Tibial artery (tissue), 4 donors: ENCODE results near the gene NKX1-1.
A peak's percentile ranks its signal among the peaks of the same experiment; 100 is the strongest.

Experiments
- DNase-seq, 2 donors: peaks; one replicate each; pipeline ENCODE4 v3.0.0-alpha.2; 2019
- H3K27ac ChIP-seq, 2 donors: fragments of 200-600 bp; sonication (generic) in 1 of 2; 1 replicate in 1 of 2; 2 replicates in 1 of 2; pipeline ENCODE4 v1.5.1; 2018 to 2019; ENCODE audit warnings: mild to moderate bottlenecking in 1 of 2
- H3K27me3 ChIP-seq, 2 donors: fragments of 200-600 bp; sonication (generic) in 1 of 2; one replicate each; pipeline versions ENCODE4 v1.5.1 to v1.6.0; 2016 to 2019
- H3K36me3 ChIP-seq, 3 donors: fragments of 200-600 bp; sonication (generic) in 2 of 3; one replicate each; pipeline ENCODE4 v1.5.1; 2016 to 2019; ENCODE audit warnings: mild to moderate bottlenecking in 2 of 3
- H3K4me1 ChIP-seq, 4 donors: fragments of 200-600 bp; sonication (generic) in 2 of 4; 1 replicate in 3 of 4; 2 replicates in 1 of 4; pipeline ENCODE4 v1.5.1; 2016 to 2019
- H3K4me3 ChIP-seq, 2 donors: fragments of 200-600 bp; sonication (generic) in 1 of 2; 1 replicate in 1 of 2; 2 replicates in 1 of 2; pipeline ENCODE4 v1.5.1; 2018 to 2019; ENCODE audit warnings: mild to moderate bottlenecking in 2 of 2
- H3K9me3 ChIP-seq, 3 donors: fragments of 200-600 bp; sonication (generic) in 1 of 3; one replicate each; pipeline ENCODE4 v1.5.1; 2016 to 2019
- CTCF ChIP-seq, 2 experiments: fragments of 200-600 bp in 1 of 2; fragments of 450-650 bp in 1 of 2; IDR thresholded peaks; one replicate each; pipeline ENCODE4 v1.5.1; 2017 to 2019; ENCODE audit warnings: antibody characterized with exemption in 2 of 2, mild to moderate bottlenecking in 1 of 2, moderate library complexity in 1 of 2
- intact Hi-C: fragments of 100-400 bp; cut with DNase I; formaldehyde crosslinking; loops from one replicate; pipeline ENCODE4 v1.15.0; 2023; ENCODE audit warnings: low total_unique reads

Gene NKX1-1

GRCh38 chr4:1359976-1360375, 46.3 kb downstream of the NKX1-1 start:
- no peak for DNase-seq
- Histone ChIP-seq H3K36me3 (peaks cover 6 to 59% (median 35%) of the 10 kb centered on the region in 3 donors), H3K4me3 (no peak overlapping the region), H3K9me3 (no peaks in the 10 kb centered on the region), H3K4me1 (peaks cover 0 to 6% (median 0%) of the 10 kb centered on the region in 4 donors), H3K27me3 (no peaks in the 10 kb centered on the region), H3K27ac (no peak overlapping the region)
- no peak for TF ChIP-seq CTCF (IDR thresholded peaks at IDR 0.05)
- intact Hi-C loops: loop anchor here (2.0 to 10.0 kb wide), 2 partner anchors 225 to 271 kb away; no protein-coding TSS in a partner anchor

- intact Hi-C loops: loop anchor here (2.0 to 10.0 kb wide), 2 partner anchors 224 to 272 kb away; no protein-coding TSS in a partner anchor
- no peak for DNase-seq
- H3K36me3 ChIP-seq: peaks cover 6 to 64% (median 43%) of the 10 kb centered on the region in 3 donors
- H3K27ac ChIP-seq: no peak overlapping the region
- H3K4me1 ChIP-seq: no peaks in the 10 kb centered on the region
- no peaks in the 10 kb centered on the region for H3K9me3 ChIP-seq
- H3K4me3 ChIP-seq: no peak overlapping the region
- TF ChIP-seq CTCF (IDR thresholded peaks at IDR 0.05): no peak
- H3K27me3 ChIP-seq: no peaks in the 10 kb centered on the region
These were observed 47.1 kb downstream of the NKX1-1 start for GRCh38 chr4:1359144-1359501.

GRCh38 chr4:1358421-1359143, 47.7 kb downstream of the NKX1-1 start:
- intact Hi-C loops: loop anchor here (2.0 to 10.0 kb wide), 2 partner anchors 224 to 272 kb away; no protein-coding TSS in a partner anchor
- H3K4me1 ChIP-seq: no peaks in the 10 kb centered on the region
- H3K27ac ChIP-seq: no peak overlapping the region
- H3K27me3 ChIP-seq: no peaks in the 10 kb centered on the region
- H3K4me3 ChIP-seq: no peak overlapping the region
- no peaks in the 10 kb centered on the region for H3K9me3 ChIP-seq
- DNase-seq: no peak
- no peak for TF ChIP-seq CTCF (IDR thresholded peaks at IDR 0.05)
- peaks cover 6 to 69% (median 47%) of the 10 kb centered on the region in 3 donors for H3K36me3 ChIP-seq

GRCh38 chr4:1357356-1358248, 48.6 kb downstream of the NKX1-1 start:
- intact Hi-C loops: loop anchor here (2.0 to 10.0 kb wide), 2 partner anchors 223 to 273 kb away; no protein-coding TSS in a partner anchor
- H3K4me1 ChIP-seq: no peaks in the 10 kb centered on the region
- no peak overlapping the region for H3K27ac ChIP-seq
- no peak for DNase-seq
- no peak for TF ChIP-seq CTCF (IDR thresholded peaks at IDR 0.05)
- no peaks in the 10 kb centered on the region for H3K9me3 ChIP-seq
- H3K36me3 ChIP-seq: peaks cover 15 to 79% (median 56%) of the 10 kb centered on the region in 3 donors
- no peaks in the 10 kb centered on the region for H3K27me3 ChIP-seq
- no peak overlapping the region for H3K4me3 ChIP-seq

- no peak overlapping the region for H3K27ac ChIP-seq
- DNase-seq: peak in 1 of 2 donors; percentile 44
- intact Hi-C loops: loop anchor here (10.0 kb wide), 1 partner anchor 222 kb away; no protein-coding TSS in a partner anchor
- peaks cover 18 to 84% (median 57%) of the 10 kb centered on the region in 3 donors for H3K36me3 ChIP-seq
- peak; percentile 67 to 80 for TF ChIP-seq CTCF (IDR thresholded peaks at IDR 0.05)
- H3K9me3 ChIP-seq: no peaks in the 10 kb centered on the region
- peaks cover 0 to 6% (median 2%) of the 10 kb centered on the region in 4 donors for H3K4me1 ChIP-seq
- H3K27me3 ChIP-seq: no peaks in the 10 kb centered on the region
- no peak overlapping the region for H3K4me3 ChIP-seq
These were observed 49.9 kb downstream of the NKX1-1 start for GRCh38 chr4:1356181-1356998.
